Keratinocyte (primary cell): ENCODE results near the gene UBE2A. TPM values are rescaled to one million over a fixed set of nuclear protein-coding genes. Genes with fewer than 3 reads are reported as not detected.

Experiments
- DNase-seq: peaks from one replicate; pipeline ENCODE4 v3.0.0-alpha.2; 2011; ENCODE audit warnings: low read depth, missing footprints, low spot score
- FAIRE-seq: peaks from 2 replicates; lab custom pipeline; 2011; peaks lifted over from hg19 to GRCh38; lab: Jason Lieb, UNC
- H2AFZ ChIP-seq: 2 replicates; pipeline ENCODE4 v1.6.0; 2012; ENCODE audit warnings: low read length, control low read depth, inconsistent platforms; ENCODE audit not compliant: control insufficient read depth
- H3K27ac ChIP-seq: 2 replicates; pipeline ENCODE4 v1.5.1; 2011; ENCODE audit warnings: low read length; ENCODE audit not compliant: control insufficient read depth, insufficient read depth
- H3K27me3 ChIP-seq: 3 replicates; pipeline ENCODE4 v1.6.0; 2011; ENCODE audit warnings: low read length; ENCODE audit not compliant: control insufficient read depth, insufficient read depth; ENCODE audit errors: extremely low read depth
- H3K36me3 ChIP-seq, 2 experiments: 2 replicates in 1 of 2; 3 replicates in 1 of 2; pipeline ENCODE4 v1.5.1; 2011; ENCODE audit warnings: low read length in 2 of 2, mild to moderate bottlenecking in 1 of 2; ENCODE audit not compliant: control insufficient read depth in 2 of 2, insufficient read depth in 2 of 2; ENCODE audit errors: extremely low read depth in 1 of 2
- H3K4me1 ChIP-seq: 3 replicates; pipeline ENCODE4 v1.5.1; 2011; ENCODE audit warnings: low read length; ENCODE audit not compliant: control insufficient read depth, insufficient read depth; ENCODE audit errors: extremely low read depth
- H3K4me2 ChIP-seq: 3 replicates; pipeline ENCODE4 v1.6.0; 2011; ENCODE audit warnings: low read depth, low read length; ENCODE audit not compliant: control insufficient read depth, insufficient read depth; ENCODE audit errors: extremely low read depth
- H3K4me3 ChIP-seq, 3 experiments: fragments of 200-600 bp in 1 of 3; sonication (generic) in 1 of 3; 2 replicates in 2 of 3; 3 replicates in 1 of 3; pipeline ENCODE4 v1.5.1; 2011 to 2016; ENCODE audit warnings: low read length in 3 of 3, mild to moderate bottlenecking in 3 of 3, control low read depth in 2 of 3, inconsistent platforms in 1 of 3, low read depth in 1 of 3, mixed read lengths in 1 of 3, mixed run types in 1 of 3, moderate library complexity in 1 of 3; ENCODE audit not compliant: control insufficient read depth in 2 of 3, insufficient read depth in 2 of 3; ENCODE audit errors: extremely low read depth in 1 of 3
- H3K79me2 ChIP-seq: 2 replicates; pipeline ENCODE4 v1.6.0; 2012; ENCODE audit warnings: low read length; ENCODE audit not compliant: control insufficient read depth, insufficient read depth
- H3K9ac ChIP-seq: 3 replicates; pipeline ENCODE4 v1.6.0; 2011; ENCODE audit warnings: low read length; ENCODE audit not compliant: control insufficient read depth, insufficient read depth; ENCODE audit errors: extremely low read depth
- H3K9me1 ChIP-seq: 3 replicates; pipeline ENCODE4 v1.6.0; 2011; ENCODE audit warnings: low read length; ENCODE audit not compliant: control insufficient read depth, insufficient read depth; ENCODE audit errors: extremely low read depth
- H3K9me3 ChIP-seq: 2 replicates; pipeline ENCODE4 v1.5.1; 2012; ENCODE audit warnings: low read depth, low read length; ENCODE audit not compliant: control insufficient read depth
- H4K20me1 ChIP-seq: 3 replicates; pipeline ENCODE4 v1.6.0; 2011; ENCODE audit warnings: low read length; ENCODE audit not compliant: control insufficient read depth, insufficient read depth; ENCODE audit errors: extremely low read depth
- CTCF ChIP-seq, 3 experiments: IDR thresholded peaks in 1 of 3; conservative IDR thresholded peaks in 1 of 3; optimal IDR thresholded peaks in 1 of 3; 2 replicates in 2 of 3; 3 replicates in 1 of 3; pipeline versions ENCODE3 to v1.5.1; 2011; ENCODE audit warnings: low read length in 3 of 3, mild to moderate bottlenecking in 3 of 3, moderate library complexity in 2 of 3, control low read depth in 1 of 3, inconsistent platforms in 1 of 3; ENCODE audit not compliant: insufficient read depth in 2 of 3; ENCODE audit errors: extremely low read depth in 1 of 3
- EZH2 ChIP-seq: IDR thresholded peaks from one replicate; pipeline ENCODE4 v1.6.1; 2012; ENCODE audit warnings: inconsistent platforms, mild to moderate bottlenecking, low read length, moderate library complexity
- dilution Hi-C: fragments of 300-500 bp; cut with MboI; formaldehyde crosslinking; loops from one replicate; pipeline ENCODE4 v1.7.0; 2020; ENCODE audit warnings: low sequenced_read_pairs; ENCODE audit not compliant: extremely low pct_ligation_motif_present
- polyA plus RNA-seq, 5 experiments: library from polyadenylated mRNA; depleted of rRNA in 3 of 5; stranded (reverse) in 3 of 5; stranded (forward) in 1 of 5; unstranded in 1 of 5; fragments of >200 nt; gene quantifications; 1 replicate in 1 of 5; 2 replicates in 3 of 5; 3 replicates in 1 of 5; pipeline versions ENCODE4 v1.2.1 to v1.2.3, GENCODE V29; 2011 to 2012; ENCODE audit warnings: missing spikeins in 2 of 5, low read depth in 1 of 5, low replicate concordance in 1 of 5

The UBE2A gene
- polyA plus RNA-seq, 1 donor (not counting 4 experiments of a cell fraction or from before 2014, with no cell fraction given), result 76.2 TPM

DNA sequence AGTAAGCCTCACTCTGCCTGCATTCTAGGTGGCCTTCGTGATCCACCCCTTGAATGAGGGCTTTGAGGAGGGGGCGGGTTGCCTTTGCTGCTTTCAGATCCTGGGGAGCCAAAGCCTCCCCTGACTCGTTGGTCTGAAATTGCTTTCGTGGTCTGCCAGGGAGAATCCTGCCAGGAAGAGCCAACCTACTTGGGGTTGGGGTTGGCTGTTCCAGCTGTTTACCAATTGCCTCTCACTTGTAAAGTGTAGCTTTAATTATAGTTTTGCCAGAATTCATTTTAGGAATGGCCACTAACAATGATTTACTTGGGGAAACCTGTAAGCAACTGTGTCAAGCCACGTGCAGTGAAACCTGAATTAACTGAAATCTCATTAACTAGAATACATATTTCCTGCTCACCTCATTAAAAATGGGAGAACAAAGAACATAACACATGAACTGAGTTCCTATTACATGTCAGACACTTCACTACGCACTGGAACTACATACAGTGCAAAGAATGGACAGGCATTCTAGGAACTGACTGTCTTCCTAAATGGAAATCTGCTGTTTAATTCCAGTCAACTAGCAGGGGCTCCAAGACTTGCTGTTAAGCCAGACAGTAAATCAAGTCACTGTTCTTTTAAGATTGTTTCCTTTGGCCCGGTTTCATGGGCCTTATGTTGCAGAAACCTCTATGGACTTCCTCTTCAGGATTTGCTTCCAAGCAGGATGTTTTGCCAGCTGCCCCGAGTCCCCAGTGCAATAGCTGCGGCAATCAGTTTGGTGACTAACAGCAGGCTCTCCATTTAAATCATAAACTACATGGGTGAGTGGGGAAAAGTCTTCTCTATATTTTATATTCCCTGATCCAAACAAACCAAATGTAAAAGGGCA lies 48.2 kb downstream of the UBE2A start:
- Histone ChIP-seq H3K36me3 (no peaks in the 10 kb centered on the region), H3K27me3 (no peaks in the 10 kb centered on the region), H4K20me1 (no peaks in the 10 kb centered on the region), H3K79me2 (no peaks in the 10 kb centered on the region), H2AFZ (no peak overlapping the region), H3K9me3 (no peaks in the 10 kb centered on the region), H3K4me2 (no peak overlapping the region), H3K9ac (no peak overlapping the region), H3K27ac (no peak overlapping the region), H3K4me1 (no peaks in the 10 kb centered on the region), H3K4me3 (no peak overlapping the region), H3K9me1 (no peaks in the 10 kb centered on the region)
- FAIRE-seq, result no peak
- dilution Hi-C loops, result no loop called here
- TF ChIP-seq CTCF (optimal IDR thresholded peaks at IDR 0.05 in 1 of 3, IDR thresholded peaks at IDR 0.05 in 1 of 3, conservative IDR thresholded peaks at IDR 0.05 in 1 of 3; ENCODE audit: extremely low read depth in 1 of 3, insufficient read depth in 2 of 3, low read length in 3 of 3) (no peak), EZH2 (no peak)
- no peak for DNase-seq

DNA sequence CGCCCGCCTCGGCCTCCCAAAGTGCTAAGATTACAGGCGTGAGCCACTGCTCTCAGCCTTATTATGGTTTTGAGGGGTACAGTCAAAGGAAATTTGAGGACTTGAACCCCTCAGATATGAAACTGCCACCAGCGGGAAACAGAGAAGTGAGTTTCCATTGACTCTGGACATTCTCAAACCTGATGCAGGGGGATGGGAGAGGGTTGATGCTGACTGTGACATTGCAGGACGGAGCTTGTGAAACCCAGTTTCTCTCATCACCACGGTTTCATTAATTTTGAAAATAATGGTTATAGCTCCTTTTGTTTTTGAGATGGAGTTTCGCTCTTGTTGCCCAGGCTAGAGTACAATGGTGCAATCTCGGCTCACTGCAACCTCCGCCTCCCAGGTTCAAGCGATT lies 50.1 kb downstream of the UBE2A start:
- no peaks in the 10 kb centered on the region for H3K9me1 ChIP-seq
- TF ChIP-seq EZH2 (no peak), CTCF (optimal IDR thresholded peaks at IDR 0.05 in 1 of 3, IDR thresholded peaks at IDR 0.05 in 1 of 3, conservative IDR thresholded peaks at IDR 0.05 in 1 of 3; ENCODE audit: extremely low read depth in 1 of 3, insufficient read depth in 2 of 3, low read length in 3 of 3) (no peak)
- no peak overlapping the region for H3K4me2 ChIP-seq
- no peaks in the 10 kb centered on the region for H3K4me1 ChIP-seq
- no peak overlapping the region for H3K9ac ChIP-seq
- no peaks in the 10 kb centered on the region for H4K20me1 ChIP-seq
- no peak overlapping the region for H3K27ac ChIP-seq
- dilution Hi-C loops, result no loop called here
- no peak overlapping the region for H3K4me3 ChIP-seq
- no peak for DNase-seq
- H3K9me3 ChIP-seq, result no peaks in the 10 kb centered on the region
- H3K79me2 ChIP-seq, result no peaks in the 10 kb centered on the region
- no peak for FAIRE-seq
- no peak overlapping the region for H2AFZ ChIP-seq
- H3K27me3 ChIP-seq, result no peaks in the 10 kb centered on the region
- H3K36me3 ChIP-seq, result no peaks in the 10 kb centered on the region
